HG02840 (cell line): ENCODE data around the gene POMC.
A peak's percentile ranks its signal among the peaks of the same experiment; 100 is the strongest.
"Not testable (repeated sequence)": the region's sequence is repeated elsewhere in the genome, so short reads cannot be mapped to it uniquely, and the experiment has no call there.

Experiments used
- ATAC-seq: cut with Tn5 transposase; IDR thresholded peaks from one replicate; pipeline ENCODE4 v1.9.1; 2021; ENCODE audit warnings: mild to moderate bottlenecking, moderate library complexity, moderate number of reproducible peaks; ENCODE audit not compliant: unreplicated experiment, low FRiP score

The POMC gene

GRCh38 chr2:25177211-25177611, 8.8 kb upstream of the POMC start:
- ATAC-seq: no peak

GRCh38 chr2:25176541-25177181, 8.3 kb upstream of the POMC start:
- no peak for ATAC-seq

- ATAC-seq: no peak
These were observed 7.8 kb upstream of the POMC start for GRCh38 chr2:25176138-25176537.

- no peak for ATAC-seq
These were observed 5.9 kb upstream of the POMC start for GRCh38 chr2:25174192-25174861.

- no peak for ATAC-seq
These were observed 5.3 kb upstream of the POMC start for GRCh38 chr2:25173719-25174118.

- ATAC-seq: no peak
These were observed 2.5 kb upstream of the POMC start for GRCh38 chr2:25170888-25171287.

- ATAC-seq: no peak
These were observed 692 bp upstream of the POMC start for GRCh38 chr2:25169073-25169470.

GRCh38 chr2:25165992-25166875, 2.1 kb downstream of the POMC start:
- no peak for ATAC-seq

GRCh38 chr2:25164561-25164960, 3.8 kb downstream of the POMC start:
- ATAC-seq: no peak

GRCh38 chr2:25162061-25162460, 6.3 kb downstream of the POMC start:
- ATAC-seq: not testable (repeated sequence)

GRCh38 chr2:25161055-25161781, 7.2 kb downstream of the POMC start:
- peak; percentile 50 for ATAC-seq

- ATAC-seq: no peak
These were observed 8.0 kb downstream of the POMC start for GRCh38 chr2:25160376-25160775.

- no peak for ATAC-seq
These were observed 8.4 kb downstream of the POMC start for GRCh38 chr2:25159949-25160348.

GRCh38 chr2:25158096-25158852, 10.1 kb downstream of the POMC start:
- no peak for ATAC-seq

GRCh38 chr2:25155401-25155800, 13.0 kb downstream of the POMC start:
- ATAC-seq: no peak

GRCh38 chr2:25151718-25152117, 16.7 kb downstream of the POMC start:
- no peak for ATAC-seq

GRCh38 chr2:25150993-25151392, 17.4 kb downstream of the POMC start:
- not testable (repeated sequence) for ATAC-seq

- ATAC-seq: no peak
These were observed 18.7 kb downstream of the POMC start for GRCh38 chr2:25149646-25150045.

- ATAC-seq: no peak
These were observed 21.5 kb downstream of the POMC start for GRCh38 chr2:25146896-25147295.

- no peak for ATAC-seq
These were observed 22.6 kb downstream of the POMC start for GRCh38 chr2:25145803-25146202.
